Sigmoid colon (tissue), 7 donors: ENCODE measurements around the gene RBBP8. TPM values are rescaled to one million over a fixed set of nuclear protein-coding genes. Genes with fewer than 3 reads are reported as not detected.

ENCODE experiments used
- DNase-seq: peaks from one replicate; pipeline ENCODE4 v3.0.0-alpha.2; 2019
- H3K27ac ChIP-seq, 4 donors: fragments of 200-600 bp; sonication (generic); one replicate each; pipeline ENCODE4 v1.5.1; 2016 to 2019; ENCODE audit warnings: mild to moderate bottlenecking in 1 of 4
- H3K27me3 ChIP-seq, 3 donors: fragments of 200-600 bp; sonication (generic); one replicate each; pipeline ENCODE4 v1.5.1; 2019; ENCODE audit warnings: mild to moderate bottlenecking in 1 of 3
- H3K36me3 ChIP-seq, 4 donors: fragments of 200-600 bp; sonication (generic); one replicate each; pipeline ENCODE4 v1.5.1; 2016 to 2019
- H3K4me1 ChIP-seq, 4 donors: fragments of 200-600 bp; sonication (generic); one replicate each; pipeline ENCODE4 v1.5.1; 2017 to 2019
- H3K4me3 ChIP-seq, 4 donors: fragments of 200-600 bp; sonication (generic); one replicate each; pipeline ENCODE4 v1.5.1; 2017 to 2019; ENCODE audit warnings: mild to moderate bottlenecking in 2 of 4, moderate library complexity in 1 of 4
- H3K9me3 ChIP-seq, 4 donors: fragments of 200-600 bp in 3 of 4; sonication (generic) in 3 of 4; one replicate each; pipeline versions ENCODE4 v1.5.1 to v1.6.1; 2013 to 2019
- EP300 ChIP-seq, 4 donors: sonication (generic); formaldehyde crosslinking; IDR thresholded peaks; one replicate each; pipeline ENCODE4 v1.6.1; 2017; ENCODE audit warnings: antibody characterized with exemption in 4 of 4
- POLR2A ChIP-seq, 2 donors: fragments of 450-650 bp; IDR thresholded peaks; one replicate each; pipeline ENCODE4 v1.6.1; 2016; ENCODE audit warnings: antibody characterized with exemption in 2 of 2, mild to moderate bottlenecking in 2 of 2, moderate library complexity in 2 of 2
- POLR2AphosphoS5 ChIP-seq, 4 donors: sonication (generic); formaldehyde crosslinking; IDR thresholded peaks; one replicate each; pipeline ENCODE4 v1.6.1; 2017; ENCODE audit warnings: antibody characterized with exemption in 4 of 4
- WGBS, 2 donors: extraction: QIAGEN DNeasy Blood & Tissue Kit; methylation state at CpG; one replicate each; pipeline ENCODE4 v1.1.7; 2013; 5-methylcytosine and 5-hydroxymethylcytosine counted together
- intact Hi-C: fragments of 100-400 bp; cut with DNase I; formaldehyde crosslinking; loops from one replicate; pipeline ENCODE4 v1.15.1; 2023
- polyA plus RNA-seq, 3 donors: library from polyadenylated mRNA; stranded (reverse); fragments of 200-250 nt; gene quantifications; one replicate each; pipeline ENCODE4 v1.2.3, GENCODE V29; 2013
- total RNA-seq, 4 donors: library from RNA; depleted of rRNA; stranded (reverse); fragments of >200 nt; gene quantifications; one replicate each; pipeline ENCODE4 v1.1.0, GENCODE V29; 2016
- TF ChIP-seq, protein P1 (sequence below), 4 experiments: fragments of 450-650 bp in 3 of 4; fragments of 200-600 bp in 1 of 4; IDR thresholded peaks; one replicate each; pipeline ENCODE4 v1.5.1; 2016 to 2019; ENCODE audit warnings: antibody characterized with exemption in 4 of 4, mild to moderate bottlenecking in 3 of 4, moderate library complexity in 2 of 4
- donor health status: healthy with polysubstance abuse.
- donor health status: Bipolar disorder and iron deficiency.
- donor health status: healthy.

Gene RBBP8
- total and polyA plus RNA-seq, 7 donors, result 10.3 to 30.7 (median 22.7) TPM

DNA sequence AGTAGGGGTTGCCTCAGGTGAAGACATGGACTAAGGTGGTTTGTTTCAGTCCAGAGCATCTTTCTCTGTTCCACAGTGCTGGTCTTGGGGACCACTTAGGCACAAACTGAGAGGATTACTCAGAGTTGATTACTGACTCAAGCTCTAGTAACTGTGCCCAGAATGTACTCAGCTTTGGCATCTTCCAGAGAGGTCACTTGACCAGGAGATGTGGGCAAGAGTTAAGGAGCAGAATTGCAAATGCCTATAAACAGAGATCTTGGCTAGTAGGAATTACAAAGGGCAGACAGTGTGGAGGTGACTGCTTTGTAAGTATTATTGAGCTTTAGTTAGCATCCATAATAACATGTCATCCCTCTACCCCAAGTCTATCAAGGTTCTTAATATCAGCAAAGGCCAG, 109.0 kb downstream of the RBBP8 start:
- no peaks in the 10 kb centered on the region for H3K27me3 ChIP-seq
- H3K4me3 ChIP-seq, result no peak overlapping the region
- H3K36me3 ChIP-seq, result no peaks in the 10 kb centered on the region
- H3K4me1 ChIP-seq, result no peaks in the 10 kb centered on the region
- no peaks in the 10 kb centered on the region for H3K9me3 ChIP-seq
- H3K27ac ChIP-seq, result no peak overlapping the region
- TF ChIP-seq POLR2AphosphoS5 (IDR thresholded peaks at IDR 0.05) (no peak), EP300 (IDR thresholded peaks at IDR 0.05) (no peak), POLR2A (IDR thresholded peaks at IDR 0.05) (no peak)
- TF ChIP-seq, protein P1, sequence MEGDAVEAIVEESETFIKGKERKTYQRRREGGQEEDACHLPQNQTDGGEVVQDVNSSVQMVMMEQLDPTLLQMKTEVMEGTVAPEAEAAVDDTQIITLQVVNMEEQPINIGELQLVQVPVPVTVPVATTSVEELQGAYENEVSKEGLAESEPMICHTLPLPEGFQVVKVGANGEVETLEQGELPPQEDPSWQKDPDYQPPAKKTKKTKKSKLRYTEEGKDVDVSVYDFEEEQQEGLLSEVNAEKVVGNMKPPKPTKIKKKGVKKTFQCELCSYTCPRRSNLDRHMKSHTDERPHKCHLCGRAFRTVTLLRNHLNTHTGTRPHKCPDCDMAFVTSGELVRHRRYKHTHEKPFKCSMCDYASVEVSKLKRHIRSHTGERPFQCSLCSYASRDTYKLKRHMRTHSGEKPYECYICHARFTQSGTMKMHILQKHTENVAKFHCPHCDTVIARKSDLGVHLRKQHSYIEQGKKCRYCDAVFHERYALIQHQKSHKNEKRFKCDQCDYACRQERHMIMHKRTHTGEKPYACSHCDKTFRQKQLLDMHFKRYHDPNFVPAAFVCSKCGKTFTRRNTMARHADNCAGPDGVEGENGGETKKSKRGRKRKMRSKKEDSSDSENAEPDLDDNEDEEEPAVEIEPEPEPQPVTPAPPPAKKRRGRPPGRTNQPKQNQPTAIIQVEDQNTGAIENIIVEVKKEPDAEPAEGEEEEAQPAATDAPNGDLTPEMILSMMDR (IDR thresholded peaks at IDR 0.05), result no peak
- intact Hi-C loops, result no loop called here
- no peak for DNase-seq

DNA sequence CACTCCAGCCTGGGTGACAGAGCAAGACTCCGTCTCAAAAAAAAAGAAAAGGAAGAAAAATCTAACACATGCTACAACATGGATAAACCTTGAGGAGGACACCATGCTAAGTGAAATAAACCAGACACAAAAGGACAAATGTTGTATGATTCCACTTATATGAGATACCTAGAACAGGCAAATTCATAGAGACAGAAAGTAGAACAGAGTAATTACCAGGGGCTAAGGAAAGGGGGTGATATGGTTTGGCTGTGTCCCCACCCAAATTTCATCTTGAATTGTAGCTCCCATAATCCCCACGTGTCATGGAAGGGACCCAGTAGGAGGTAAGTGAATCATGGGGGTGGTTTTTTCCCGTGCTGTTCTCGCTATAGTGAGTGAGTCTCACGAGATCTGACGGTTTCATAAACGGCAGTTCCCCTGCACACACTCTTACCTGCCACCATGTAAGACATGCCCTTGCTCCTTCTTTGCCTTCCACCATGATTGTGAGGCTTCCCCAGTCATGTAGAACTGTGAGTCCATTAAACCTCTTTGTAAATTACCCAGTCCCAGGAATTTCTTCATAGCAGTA, 110.8 kb downstream of the RBBP8 start:
- TF ChIP-seq, protein P1 (IDR thresholded peaks at IDR 0.05), result no peak
- TF ChIP-seq EP300 (IDR thresholded peaks at IDR 0.05) (no peak), POLR2A (IDR thresholded peaks at IDR 0.05) (no peak), POLR2AphosphoS5 (IDR thresholded peaks at IDR 0.05) (no peak)
- Histone ChIP-seq H3K9me3 (no peaks in the 10 kb centered on the region), H3K4me3 (no peak overlapping the region), H3K27ac (no peak overlapping the region), H3K4me1 (no peaks in the 10 kb centered on the region), H3K27me3 (no peaks in the 10 kb centered on the region), H3K36me3 (no peaks in the 10 kb centered on the region)
- WGBS, 2 donors, result 93 to 95% methylated on average over 7 of the region's 7 CpGs
- DNase-seq, result no peak
- intact Hi-C loops, result no loop called here

DNA sequence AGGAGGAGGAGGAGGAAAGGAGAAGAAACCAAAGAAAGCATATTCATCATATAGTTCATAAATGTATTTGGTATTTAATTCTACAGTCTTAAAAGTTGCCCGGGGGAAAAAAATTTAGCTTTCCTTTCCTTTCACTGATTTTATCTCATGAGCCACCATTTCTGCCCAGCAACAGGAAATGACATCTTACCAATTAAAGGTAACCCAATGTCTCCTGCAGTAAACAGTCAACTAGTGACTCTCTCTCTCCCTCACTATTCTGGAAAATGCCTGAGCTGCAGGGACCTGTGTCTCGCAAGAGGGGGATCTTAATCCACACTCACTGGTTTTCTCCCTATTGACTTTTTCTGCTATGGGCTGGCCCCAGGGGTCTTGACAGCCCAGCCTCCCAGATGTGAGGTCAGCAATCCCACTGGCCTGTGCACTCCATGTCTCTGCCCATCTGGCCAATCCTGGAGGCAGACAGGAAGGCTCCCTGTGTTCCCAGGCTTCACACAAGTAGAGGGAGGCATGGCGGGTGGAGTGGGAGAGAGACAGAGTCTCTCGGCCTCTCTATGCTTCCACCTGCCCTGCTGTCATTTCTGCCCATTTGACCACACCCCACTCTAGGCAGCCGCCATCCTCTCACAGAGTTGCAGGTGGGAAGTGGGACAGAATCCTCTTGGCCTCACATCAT, 116.7 kb downstream of the RBBP8 start:
- intact Hi-C loops, result no loop called here
- TF ChIP-seq EP300 (IDR thresholded peaks at IDR 0.05), result no peak
- TF ChIP-seq, protein P1 (IDR thresholded peaks at IDR 0.05), result no peak
- TF ChIP-seq POLR2AphosphoS5 (IDR thresholded peaks at IDR 0.05), result no peak
- no peak for TF ChIP-seq POLR2A (IDR thresholded peaks at IDR 0.05)
- no peak for DNase-seq

DNA sequence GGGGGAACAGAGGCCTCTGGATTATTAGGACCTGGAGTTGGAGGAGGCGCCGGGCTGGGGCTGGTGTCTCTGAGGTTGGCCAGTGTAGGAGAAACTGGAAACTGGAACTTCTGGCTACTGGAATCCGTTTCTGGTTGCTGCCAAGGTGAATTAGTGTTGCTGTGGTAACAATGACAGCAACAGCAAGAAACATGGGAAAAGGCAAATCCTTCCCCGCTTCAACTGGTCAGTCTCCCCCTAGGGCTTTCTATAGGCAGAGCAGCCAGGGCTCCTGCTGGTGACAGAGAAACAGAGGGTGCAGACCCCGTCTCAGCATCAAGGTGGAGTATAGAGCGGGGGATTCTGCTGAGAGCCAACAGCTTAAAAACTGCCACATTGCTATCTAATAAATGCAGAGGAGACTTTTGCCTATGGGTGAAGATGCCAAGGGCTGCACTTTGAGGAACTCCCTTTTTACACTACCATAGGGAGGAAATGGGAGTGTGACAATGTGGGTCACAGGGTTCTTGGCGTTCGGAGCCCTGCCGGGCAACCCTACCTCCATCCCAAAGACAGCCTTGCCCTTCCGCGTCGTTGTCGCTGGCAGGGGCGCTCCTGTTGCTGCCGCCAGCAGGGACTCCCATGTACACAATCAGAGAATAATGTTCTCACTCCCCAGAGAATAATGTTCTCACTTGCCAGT, 120.8 kb downstream of the RBBP8 start:
- Histone ChIP-seq H3K9me3 (no peaks in the 10 kb centered on the region), H3K4me1 (peaks cover 0 to 7% (median 3%) of the 10 kb centered on the region in 4 donors), H3K27me3 (no peaks in the 10 kb centered on the region), H3K4me3 (no peak overlapping the region), H3K36me3 (no peaks in the 10 kb centered on the region), H3K27ac (no peak overlapping the region)
- no peak for DNase-seq
- TF ChIP-seq POLR2A (IDR thresholded peaks at IDR 0.05) (no peak), POLR2AphosphoS5 (IDR thresholded peaks at IDR 0.05) (no peak), EP300 (IDR thresholded peaks at IDR 0.05) (no peak)
- TF ChIP-seq, protein P1 (IDR thresholded peaks at IDR 0.05), result no peak
- intact Hi-C loops, result no loop called here
- 46 to 55% methylated on average over 15 of the region's 15 CpGs for WGBS, 2 donors

More for the DNA sequence above, 116.7 kb downstream of the RBBP8 start:
- Histone ChIP-seq H3K4me3 (no peak overlapping the region), H3K9me3 (no peaks in the 10 kb centered on the region), H3K27me3 (no peaks in the 10 kb centered on the region), H3K36me3 (no peaks in the 10 kb centered on the region), H3K27ac (no peak overlapping the region), H3K4me1 (peaks cover 0 to 7% (median 3%) of the 10 kb centered on the region in 4 donors)
- 79 to 87% methylated on average over 5 of the region's 5 CpGs for WGBS, 2 donors
